H9 (cell line): ENCODE measurements around the gene AGBL4. TPM values are rescaled to one million over a fixed set of nuclear protein-coding genes. Genes with fewer than 3 reads are reported as not detected.

Experiments
- DNase-seq: peaks from one replicate; pipeline ENCODE4 v3.0.0-alpha.2; 2017
- H2AFZ ChIP-seq: one replicate; pipeline ENCODE4 v1.6.1; 2013; ENCODE audit warnings: mild to moderate bottlenecking, low read length, control low read depth, moderate library complexity
- H2AK5ac ChIP-seq: 2 replicates; pipeline ENCODE4 v1.6.1; 2013; ENCODE audit warnings: low read length, control low read depth, mixed read lengths; ENCODE audit not compliant: insufficient read length
- H2BK120ac ChIP-seq: one replicate; pipeline ENCODE4 v1.6.1; 2013; ENCODE audit warnings: low read depth, mild to moderate bottlenecking, low read length, control low read depth, inconsistent platforms; ENCODE audit not compliant: poor library complexity, severe bottlenecking
- H2BK12ac ChIP-seq: 2 replicates; pipeline ENCODE4 v1.6.1; 2013; ENCODE audit warnings: low read length, control low read depth, mixed read lengths, low read depth; ENCODE audit not compliant: insufficient read length
- H2BK15ac ChIP-seq: 2 replicates; pipeline ENCODE4 v1.6.1; 2013; ENCODE audit warnings: low read depth, low read length, control low read depth
- H2BK20ac ChIP-seq: one replicate; pipeline ENCODE4 v1.6.1; 2013; ENCODE audit warnings: low read depth, mild to moderate bottlenecking, low read length, control low read depth, inconsistent platforms; ENCODE audit not compliant: poor library complexity, severe bottlenecking
- H2BK5ac ChIP-seq: 2 replicates; pipeline ENCODE4 v1.6.1; 2013; ENCODE audit warnings: low read length, control low read depth, mixed read lengths; ENCODE audit not compliant: insufficient read length
- H3K14ac ChIP-seq: 2 replicates; pipeline ENCODE4 v1.6.1; 2013; ENCODE audit warnings: low read length, control low read depth; ENCODE audit not compliant: insufficient read depth
- H3K18ac ChIP-seq: 2 replicates; pipeline ENCODE4 v1.6.1; 2013; ENCODE audit warnings: low read depth, mild to moderate bottlenecking, mixed read lengths, low read length, control low read depth; ENCODE audit not compliant: insufficient read length
- H3K23ac ChIP-seq: 2 replicates; pipeline ENCODE4 v1.6.1; 2013; ENCODE audit warnings: low read length, control low read depth, mixed read lengths, low read depth; ENCODE audit not compliant: insufficient read length
- H3K23me2 ChIP-seq: 2 replicates; pipeline ENCODE4 v1.6.1; 2013; ENCODE audit warnings: low read depth, mild to moderate bottlenecking, mixed read lengths, low read length, control low read depth; ENCODE audit not compliant: insufficient read length, poor library complexity, severe bottlenecking
- H3K27ac ChIP-seq: 2 replicates; pipeline ENCODE4 v1.5.1; 2013; ENCODE audit warnings: low read length, control low read depth, mixed read lengths, low read depth; ENCODE audit not compliant: insufficient read length
- H3K27me3 ChIP-seq: 2 replicates; pipeline ENCODE4 v1.6.1; 2013; ENCODE audit warnings: low read length, control low read depth, inconsistent platforms; ENCODE audit not compliant: insufficient read depth
- H3K4ac ChIP-seq: 2 replicates; pipeline ENCODE4 v1.6.1; 2013; ENCODE audit warnings: low read depth, mild to moderate bottlenecking, control low read depth, inconsistent platforms, low read length, moderate library complexity
- H3K4me1 ChIP-seq: 2 replicates; pipeline ENCODE4 v1.6.1; 2013; ENCODE audit warnings: low read length, control low read depth, inconsistent platforms; ENCODE audit not compliant: insufficient read depth
- H3K4me2 ChIP-seq: 2 replicates; pipeline ENCODE4 v1.6.1; 2013; ENCODE audit warnings: low read length, control low read depth, mixed read lengths; ENCODE audit not compliant: insufficient read length, insufficient read depth
- H3K56ac ChIP-seq: 2 replicates; pipeline ENCODE4 v1.6.1; 2013; ENCODE audit warnings: low read depth, mild to moderate bottlenecking, mixed read lengths, low read length, control low read depth; ENCODE audit not compliant: insufficient read length
- H3K79me1 ChIP-seq: 2 replicates; pipeline ENCODE4 v1.6.1; 2013; ENCODE audit warnings: low read depth, mild to moderate bottlenecking, moderate library complexity, low read length, control low read depth, inconsistent platforms; ENCODE audit not compliant: insufficient read depth, poor library complexity, severe bottlenecking
- H3K79me2 ChIP-seq: 2 replicates; pipeline ENCODE4 v1.6.1; 2013; ENCODE audit warnings: low read length, control low read depth, inconsistent platforms; ENCODE audit not compliant: insufficient read depth
- H3K9ac ChIP-seq: 2 replicates; pipeline ENCODE4 v1.6.1; 2013; ENCODE audit warnings: low read length, control low read depth, mixed read lengths; ENCODE audit not compliant: insufficient read length; ENCODE audit errors: extremely low read depth
- H3K9me3 ChIP-seq: one replicate; pipeline ENCODE4 v1.6.1; 2013; ENCODE audit warnings: low read depth, low read length, inconsistent platforms; ENCODE audit not compliant: control insufficient read depth
- H3T11ph ChIP-seq: one replicate; pipeline ENCODE4 v1.6.1; 2013; ENCODE audit warnings: mild to moderate bottlenecking, low read length, control low read depth, inconsistent platforms
- H4K20me1 ChIP-seq: one replicate; pipeline ENCODE4 v1.6.1; 2013; ENCODE audit not compliant: control insufficient read depth, insufficient read length, insufficient read depth
- H4K5ac ChIP-seq: 2 replicates; pipeline ENCODE4 v1.6.1; 2013; ENCODE audit warnings: low read depth, mild to moderate bottlenecking, mixed read lengths, low read length, control low read depth; ENCODE audit not compliant: insufficient read length
- H4K8ac ChIP-seq: replicated peaks from 2 replicates; pipeline ENCODE4 v1.6.1; 2013; ENCODE audit warnings: low read length, control low read depth, mixed read lengths, low read depth; ENCODE audit not compliant: insufficient read length
- H4K91ac ChIP-seq: 2 replicates; pipeline ENCODE4 v1.6.1; 2013; ENCODE audit warnings: low read depth, mild to moderate bottlenecking, moderate library complexity, mixed read lengths, low read length, control low read depth; ENCODE audit not compliant: insufficient read length
- H3K27ac Mint-ChIP-seq, 3 experiments: 2 replicates in 2 of 3; 3 replicates in 1 of 3; pipeline ENCODE4 v1.8.0; 2020 to 2021; ENCODE audit warnings: mixed read lengths in 3 of 3, mild to moderate bottlenecking in 1 of 3, moderate library complexity in 1 of 3
- H3K27me3 Mint-ChIP-seq: 2 replicates; pipeline ENCODE4 v1.8.0; 2021; ENCODE audit warnings: low read depth, mild to moderate bottlenecking, moderate library complexity, mixed read lengths
- H3K36me3 Mint-ChIP-seq, 3 experiments: 2 replicates in 2 of 3; 3 replicates in 1 of 3; pipeline ENCODE4 v1.8.0; 2020 to 2021; ENCODE audit warnings: low read depth in 3 of 3, mixed read lengths in 3 of 3; ENCODE audit not compliant: insufficient read depth in 1 of 3
- H3K4me1 Mint-ChIP-seq, 2 experiments: 2 replicates each; pipeline ENCODE4 v1.8.0; 2020; ENCODE audit warnings: mixed read lengths in 2 of 2
- H3K4me3 Mint-ChIP-seq, 2 experiments: 2 replicates in 1 of 2; 3 replicates in 1 of 2; pipeline ENCODE4 v1.8.0; 2020 to 2021; ENCODE audit warnings: mild to moderate bottlenecking in 2 of 2, mixed read lengths in 2 of 2, moderate library complexity in 1 of 2
- H3K9me3 Mint-ChIP-seq, 2 experiments: 2 replicates in 1 of 2; 3 replicates in 1 of 2; pipeline ENCODE4 v1.8.0; 2020; ENCODE audit warnings: mild to moderate bottlenecking in 2 of 2, mixed read lengths in 2 of 2, moderate library complexity in 1 of 2
- CTCF ChIP-seq: fragments of 200-600 bp; sonication (generic); conservative IDR thresholded peaks from 3 replicates; pipeline ENCODE4 v1.8.0; 2021; ENCODE audit warnings: antibody characterized with exemption, mild to moderate bottlenecking
- WGBS: extraction: QIAGEN DNeasy Blood & Tissue Kit; methylation state at CpG from one replicate; pipeline ENCODE4 v1.1.7; 2013; ENCODE audit warnings: missing lambda C conversion rate, low lambda C conversion rate, mixed read lengths; ENCODE audit not compliant: insufficient read length; ENCODE audit errors: extremely low coverage; 5-methylcytosine and 5-hydroxymethylcytosine counted together
- total RNA-seq: library from RNA; stranded (reverse); gene quantifications from 2 replicates; pipeline ENCODE4 v1.2.1, GENCODE V29; 2021

Gene AGBL4
- total RNA-seq, 1 experiment from 2014 or later = not detected

GRCh38 chr1:48740621-48741020 is 1283.1 kb downstream of the AGBL4 start:
- Histone ChIP-seq H4K91ac (no peak overlapping the region), H3T11ph (no peak overlapping the region), H3K79me2 (no peaks in the 10 kb centered on the region), H2BK120ac (no peak overlapping the region), H3K79me1 (no peaks in the 10 kb centered on the region), H3K23me2 (no peaks in the 10 kb centered on the region), H2BK20ac (no peak overlapping the region), H2BK5ac (no peak overlapping the region), H3K18ac (no peak overlapping the region), H3K14ac (no peak overlapping the region), H3K23ac (no peak overlapping the region), H2AFZ (no peak overlapping the region), H4K5ac (no peak overlapping the region), H3K9me3 (no peaks in the 10 kb centered on the region), H3K27ac (no peak overlapping the region), H3K4ac (no peak overlapping the region), H2AK5ac (no peak overlapping the region), H3K4me2 (no peak overlapping the region), H3K56ac (no peak overlapping the region), H3K9ac (no peak overlapping the region), H4K8ac (no peak overlapping the region), H3K27me3 (no peaks in the 10 kb centered on the region), H2BK15ac (no peak overlapping the region), H3K4me1 (0 out of 2 replicates have a peak, but pooled peaks cover 3% of the 10 kb centered on the region), H2BK12ac (no peak overlapping the region), H4K20me1 (no peaks in the 10 kb centered on the region)
- no peak for DNase-seq
- WGBS = no CpG with 5 or more reads among the region's 3 CpGs
- no peaks in the 10 kb centered on the region for H3K27me3 Mint-ChIP-seq
- no peak overlapping the region for H3K4me3 Mint-ChIP-seq
- H3K36me3 Mint-ChIP-seq = peaks cover 0 to 21% (median 20%) of the 10 kb centered on the region in 3 experiments; a peak in 5 of 7 replicates
- no peak for TF ChIP-seq CTCF
- H3K27ac Mint-ChIP-seq = no peak overlapping the region; a peak in 1 of 7 replicates
- H3K9me3 Mint-ChIP-seq = no peaks in the 10 kb centered on the region
- peaks cover 17 to 18% of the 10 kb centered on the region in 2 experiments for H3K4me1 Mint-ChIP-seq
